ENCODE measurements around the gene KCNQ1. TPM values are rescaled to one million over a fixed set of nuclear protein-coding genes. Genes with fewer than 3 reads are reported as not detected.

KCNQ1 gene
- total RNA-seq, 4 donors from 2014 or later: 2.6 to 12.7 (median 4.9) TPM

DNA sequence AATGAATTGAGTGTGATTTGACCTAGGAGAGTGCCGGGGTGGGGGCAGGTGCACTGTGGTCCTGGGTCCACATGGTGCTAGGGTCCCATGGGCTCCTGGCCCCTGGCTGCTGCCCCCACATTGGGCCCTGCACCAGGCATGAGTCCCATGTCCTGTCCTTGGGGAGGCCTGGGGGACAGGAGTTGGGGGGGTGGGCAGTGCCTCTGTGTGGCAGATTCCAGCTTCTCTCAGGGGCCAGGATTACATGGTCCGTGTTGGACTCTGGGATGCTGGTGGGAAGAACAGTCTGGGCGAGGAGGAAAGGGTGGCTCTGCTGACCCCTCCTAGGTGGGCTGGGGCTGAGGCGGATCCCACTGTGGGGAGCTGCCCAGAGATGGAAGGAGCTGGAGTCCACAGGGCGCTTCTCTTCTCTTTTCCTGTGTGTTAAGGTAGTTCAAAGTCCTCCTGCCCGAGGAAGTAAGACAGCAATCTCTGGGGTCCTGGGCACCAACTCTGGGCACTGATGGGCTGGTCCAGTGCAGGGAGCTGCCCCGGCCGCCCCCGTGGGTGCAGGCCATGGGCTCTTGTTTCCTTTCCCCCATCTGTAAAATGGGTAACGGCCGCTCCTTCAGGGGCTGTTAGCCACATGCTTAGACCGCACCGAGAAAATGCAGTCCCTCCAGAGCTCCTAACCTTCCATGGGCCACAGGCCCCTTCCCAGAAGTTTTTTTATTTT is 19.8 kb downstream of the KCNQ1 start:
- Histone ChIP-seq H3K36me3 (no peaks in the 10 kb centered on the region), H3K9me3 (no peaks in the 10 kb centered on the region), H3K27ac (no peak overlapping the region), H3K27me3 (peaks cover 19% of the 10 kb centered on the region), H3K4me1 (no peaks in the 10 kb centered on the region), H3K4me3 (no peak overlapping the region)
- no peak for TF ChIP-seq POLR2A (IDR thresholded peaks at IDR 0.05)
- TF ChIP-seq EP300 (IDR thresholded peaks at IDR 0.05): no peak
- TF ChIP-seq POLR2AphosphoS5 (IDR thresholded peaks at IDR 0.05): no peak
- TF ChIP-seq, protein P1, sequence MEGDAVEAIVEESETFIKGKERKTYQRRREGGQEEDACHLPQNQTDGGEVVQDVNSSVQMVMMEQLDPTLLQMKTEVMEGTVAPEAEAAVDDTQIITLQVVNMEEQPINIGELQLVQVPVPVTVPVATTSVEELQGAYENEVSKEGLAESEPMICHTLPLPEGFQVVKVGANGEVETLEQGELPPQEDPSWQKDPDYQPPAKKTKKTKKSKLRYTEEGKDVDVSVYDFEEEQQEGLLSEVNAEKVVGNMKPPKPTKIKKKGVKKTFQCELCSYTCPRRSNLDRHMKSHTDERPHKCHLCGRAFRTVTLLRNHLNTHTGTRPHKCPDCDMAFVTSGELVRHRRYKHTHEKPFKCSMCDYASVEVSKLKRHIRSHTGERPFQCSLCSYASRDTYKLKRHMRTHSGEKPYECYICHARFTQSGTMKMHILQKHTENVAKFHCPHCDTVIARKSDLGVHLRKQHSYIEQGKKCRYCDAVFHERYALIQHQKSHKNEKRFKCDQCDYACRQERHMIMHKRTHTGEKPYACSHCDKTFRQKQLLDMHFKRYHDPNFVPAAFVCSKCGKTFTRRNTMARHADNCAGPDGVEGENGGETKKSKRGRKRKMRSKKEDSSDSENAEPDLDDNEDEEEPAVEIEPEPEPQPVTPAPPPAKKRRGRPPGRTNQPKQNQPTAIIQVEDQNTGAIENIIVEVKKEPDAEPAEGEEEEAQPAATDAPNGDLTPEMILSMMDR (IDR thresholded peaks at IDR 0.05): no peak
- WGBS, 2 donors (ENCODE audit: low coverage in 1 of 2): 62% methylated on average over 2 of the region's 13 CpGs; no CpG with 5 or more reads in 1 of the 2 donors
- no peak for ATAC-seq

DNA sequence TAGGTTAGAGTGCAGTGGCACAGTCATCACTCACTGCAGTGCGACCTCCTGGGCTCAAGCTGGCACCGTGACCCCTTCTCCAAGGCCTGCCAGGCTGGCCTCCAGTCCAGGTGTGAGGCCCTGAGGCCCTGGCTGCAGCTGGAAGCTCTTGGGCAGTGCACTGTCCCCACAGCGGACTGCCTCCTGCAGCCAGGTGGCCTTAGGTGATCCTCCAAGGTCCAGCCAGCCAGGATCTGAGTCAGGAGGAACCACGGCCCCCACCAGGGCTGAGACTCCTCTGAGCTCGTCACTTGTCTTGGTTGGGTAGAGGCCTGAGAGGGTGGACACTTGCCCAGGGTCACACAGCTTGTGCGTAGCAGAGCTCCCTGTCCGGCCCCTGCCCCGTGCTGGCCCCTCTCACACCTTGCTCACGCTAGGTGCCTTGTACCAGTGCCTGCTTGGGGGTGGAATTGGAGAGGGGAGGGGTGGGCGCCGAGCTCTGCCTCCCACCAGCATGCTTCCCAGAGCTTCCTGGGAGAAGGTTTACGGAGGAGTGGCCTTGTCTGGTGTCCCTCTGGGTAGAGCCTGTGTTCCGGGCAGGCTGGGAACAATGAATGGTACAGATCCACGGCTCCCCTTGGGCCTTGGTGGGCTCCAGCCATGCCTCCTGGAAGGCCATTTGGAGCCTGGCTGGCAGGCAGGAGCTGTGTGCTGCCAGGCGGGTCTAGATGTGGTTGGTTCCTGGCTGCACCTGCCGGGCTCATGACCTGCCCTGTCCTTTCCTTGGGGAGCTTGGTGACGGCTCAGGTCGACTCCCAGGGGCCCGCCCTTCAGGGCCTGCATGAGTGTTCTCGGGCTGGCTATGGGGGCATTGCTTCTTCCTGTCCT is 20.6 kb downstream of the KCNQ1 start:
- no peaks in the 10 kb centered on the region for H3K4me1 ChIP-seq
- peaks cover 25% of the 10 kb centered on the region for H3K27me3 ChIP-seq
- no peak overlapping the region for H3K4me3 ChIP-seq
- 100% methylated on average over 1 of the region's 20 CpGs; no CpG with 5 or more reads in 1 of the 2 donors for WGBS, 2 donors (ENCODE audit: low coverage in 1 of 2)
- no peak overlapping the region for H3K27ac ChIP-seq
- no peaks in the 10 kb centered on the region for H3K36me3 ChIP-seq
- no peak for TF ChIP-seq EP300 (IDR thresholded peaks at IDR 0.05)
- TF ChIP-seq POLR2A (IDR thresholded peaks at IDR 0.05): no peak
- TF ChIP-seq, protein P1 (IDR thresholded peaks at IDR 0.05): no peak
- no peak for TF ChIP-seq POLR2AphosphoS5 (IDR thresholded peaks at IDR 0.05)
- ATAC-seq: no peak
- no peaks in the 10 kb centered on the region for H3K9me3 ChIP-seq

DNA sequence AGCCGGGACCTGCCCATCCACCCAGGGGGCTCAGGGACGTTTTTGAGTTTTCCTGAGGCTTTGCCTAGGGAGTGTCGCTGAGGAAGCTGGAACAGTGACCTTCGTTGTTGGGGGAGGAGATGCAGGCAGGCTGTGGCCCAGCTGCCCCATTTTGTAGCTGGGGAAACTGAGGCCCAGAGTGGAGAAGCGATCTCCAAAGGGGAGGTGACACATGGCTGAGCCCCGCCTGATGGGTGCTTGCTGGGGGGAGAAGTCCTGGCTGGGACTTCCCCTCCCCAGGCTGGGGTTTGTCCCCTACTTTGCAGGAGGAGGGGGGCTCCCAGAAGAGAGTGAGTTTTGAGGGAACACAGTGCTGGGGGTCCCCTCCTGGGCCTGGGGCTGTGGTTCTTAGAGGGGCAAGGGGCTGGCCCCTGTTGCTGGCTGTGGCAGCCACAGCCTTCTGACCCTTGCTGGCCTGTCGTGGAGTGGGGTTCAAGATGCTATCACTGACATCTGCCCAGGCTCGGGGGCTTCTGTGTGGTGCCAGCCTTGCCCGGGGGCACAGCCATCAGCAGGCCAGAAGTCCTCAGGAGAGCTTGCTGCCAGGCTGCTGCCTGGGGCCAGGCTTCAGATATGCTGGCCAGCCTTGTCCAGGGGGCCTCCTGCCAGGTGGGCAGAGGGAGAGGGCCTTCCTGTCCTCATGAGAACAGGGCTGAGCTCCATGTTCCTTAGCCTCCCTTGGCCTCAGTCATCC is 21.4 kb downstream of the KCNQ1 start:
- ATAC-seq: no peak
- H3K4me3 ChIP-seq: no peak overlapping the region
- H3K36me3 ChIP-seq: no peaks in the 10 kb centered on the region
- no peak for TF ChIP-seq EP300 (IDR thresholded peaks at IDR 0.05)
- TF ChIP-seq, protein P1 (IDR thresholded peaks at IDR 0.05): no peak
- no peak for TF ChIP-seq POLR2AphosphoS5 (IDR thresholded peaks at IDR 0.05)
- TF ChIP-seq POLR2A (IDR thresholded peaks at IDR 0.05): no peak
- no CpG with 5 or more reads among the region's 9 CpGs for WGBS, 2 donors (ENCODE audit: low coverage in 1 of 2)
- H3K4me1 ChIP-seq: no peaks in the 10 kb centered on the region
- peaks cover 29% of the 10 kb centered on the region for H3K27me3 ChIP-seq
- H3K27ac ChIP-seq: no peak overlapping the region
- no peaks in the 10 kb centered on the region for H3K9me3 ChIP-seq

DNA sequence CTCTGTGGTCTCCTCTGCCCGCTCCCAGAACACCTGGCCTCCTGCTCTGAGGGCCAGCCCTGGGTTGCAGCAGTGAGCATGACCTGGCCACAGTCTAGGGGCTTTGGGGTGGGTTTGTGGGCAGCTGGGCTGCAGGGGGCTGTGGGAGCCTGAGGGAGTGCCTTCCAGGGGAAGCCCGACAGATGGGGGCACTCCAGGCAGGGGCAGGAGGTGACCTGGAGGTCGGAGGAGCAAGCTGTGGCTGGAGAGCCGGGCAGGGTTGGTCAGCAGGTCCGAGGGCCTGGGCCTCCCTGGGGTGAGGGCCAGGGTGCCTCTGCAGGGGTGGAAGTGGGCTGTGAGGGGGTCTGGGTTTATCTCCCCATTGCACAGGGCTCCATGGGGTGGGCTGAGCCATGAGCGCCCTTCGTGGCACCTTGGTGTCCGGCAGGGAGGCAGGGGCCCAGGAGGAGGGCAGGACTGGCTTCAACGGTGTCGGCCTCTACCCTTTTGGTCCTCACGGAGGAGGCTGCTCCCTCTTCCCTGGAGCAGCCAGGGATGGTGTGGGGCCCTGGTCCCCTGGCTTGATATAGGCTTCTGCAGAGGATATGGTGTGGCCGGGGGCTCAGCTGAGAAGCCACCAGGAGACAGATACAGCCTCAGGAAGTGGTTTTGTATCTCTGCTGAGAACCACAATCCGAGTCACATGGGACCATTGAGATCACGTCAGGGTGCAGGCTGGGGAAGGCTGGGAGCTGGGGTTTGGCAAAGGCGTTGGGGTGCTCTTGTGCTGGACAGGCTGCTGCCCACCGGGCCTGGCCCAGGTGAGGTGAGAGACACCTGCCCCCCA is 22.3 kb downstream of the KCNQ1 start:
- TF ChIP-seq, protein P1 (IDR thresholded peaks at IDR 0.05): no peak
- no peak for TF ChIP-seq POLR2AphosphoS5 (IDR thresholded peaks at IDR 0.05)
- TF ChIP-seq POLR2A (IDR thresholded peaks at IDR 0.05): no peak
- TF ChIP-seq EP300 (IDR thresholded peaks at IDR 0.05): no peak
- Histone ChIP-seq H3K4me3 (no peak overlapping the region), H3K9me3 (no peaks in the 10 kb centered on the region), H3K27ac (no peak overlapping the region), H3K4me1 (no peaks in the 10 kb centered on the region), H3K27me3 (peaks cover 38% of the 10 kb centered on the region), H3K36me3 (no peaks in the 10 kb centered on the region)
- 82% methylated on average over 3 of the region's 16 CpGs; no CpG with 5 or more reads in 1 of the 2 donors for WGBS, 2 donors (ENCODE audit: low coverage in 1 of 2)
- no peak for ATAC-seq

Measured in gastroesophageal sphincter (tissue), 4 donors.